Hematopoietic multipotent progenitor cell treated with erythropoietin and hydrocortisone succinate and interleukin-3 and kit ligand, for 8 days (in vitro differentiated cells): Measurements from ENCODE around the gene PAX1.

Experiments
- DNase-seq: peaks from one replicate; pipeline ENCODE4 v3.0.0-alpha.2; 2015

PAX1 gene

GRCh38 chr20:21739682-21740081 is 34.2 kb downstream of the PAX1 start:
- DNase-seq = no peak

GRCh38 chr20:21741266-21741665 is 35.8 kb downstream of the PAX1 start:
- DNase-seq = no peak

- no peak for DNase-seq
These were observed 57.2 kb downstream of the PAX1 start for GRCh38 chr20:21762646-21763045.

- DNase-seq = no peak
These were observed 61.8 kb downstream of the PAX1 start for GRCh38 chr20:21767200-21767738.

GRCh38 chr20:21767739-21768223 is 62.3 kb downstream of the PAX1 start:
- no peak for DNase-seq
